OCI-LY3 (cell line): Measurements from ENCODE around the gene CRMP1.

Experiments
- CTCF ChIP-seq: fragments of 200-600, 300-600 bp; sonication (generic); IDR thresholded peaks from 2 replicates; pipeline ENCODE4 v1.5.1; 2014; ENCODE audit warnings: antibody characterized with exemption, low read length, low read depth
- EZH2phosphoT487 ChIP-seq: fragments of 200-600 bp; shearing (Covaris generic); IDR thresholded peaks from 2 replicates; pipeline ENCODE4 v1.6.1; 2018; ENCODE audit warnings: antibody characterized with exemption, mixed run types, low read depth

- TF ChIP-seq CTCF (no peak), EZH2phosphoT487 (no peak)
Measured at GRCh38 chr4:5797866-5798265, 95.0 kb downstream of the CRMP1 start.
